ENCODE results near the gene OTOP2. TPM values are rescaled to one million over a fixed set of nuclear protein-coding genes. Genes with fewer than 3 reads are reported as not detected.

OTOP2 gene
- total and polyA plus RNA-seq, 9 donors = not detected

DNA sequence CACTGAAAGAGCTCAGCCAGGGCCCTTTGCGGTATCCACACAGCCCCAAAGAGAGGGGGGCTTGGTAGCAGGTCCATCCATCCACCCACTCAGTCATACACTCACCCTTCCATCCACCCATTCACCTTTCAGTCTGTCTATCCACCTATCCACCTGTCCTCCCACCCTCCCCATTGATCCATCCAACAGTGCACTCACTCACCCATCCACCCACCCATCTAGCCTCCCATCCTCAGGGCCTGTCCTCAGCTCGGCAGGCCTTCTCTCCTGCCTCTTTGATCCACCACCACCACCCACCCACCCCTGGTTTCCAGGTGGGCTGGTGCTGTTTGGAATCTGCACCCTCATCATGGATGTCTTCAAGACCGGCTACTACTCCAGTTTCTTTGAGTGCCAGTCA lies 1.2 kb downstream of the OTOP2 start:
- Histone ChIP-seq H3K36me3 (ENCODE audit: control insufficient read depth, insufficient read depth, low read length) (no peaks in the 10 kb centered on the region), H3K9me3 (replicated peaks; ENCODE audit: control insufficient read depth, low read depth, low read length) (no peaks in the 10 kb centered on the region), H3K27me3 (ENCODE audit: control insufficient read depth, insufficient read depth, low read length) (peaks cover 89% of the 10 kb centered on the region), H3K4me3 (ENCODE audit: low read length) (no peak overlapping the region), H3K4me1 (ENCODE audit: control insufficient read depth, insufficient read depth, low read length) (peaks cover 22% of the 10 kb centered on the region), H3K27ac (ENCODE audit: low read length) (no peak overlapping the region)
- WGBS (ENCODE audit: insufficient coverage) = 34% methylated on average over 2 of the region's 3 CpGs
- DNase-seq = no peak

- H3K9me3 ChIP-seq (replicated peaks; ENCODE audit: control insufficient read depth, low read depth, low read length) = no peaks in the 10 kb centered on the region
- H3K4me1 ChIP-seq (ENCODE audit: control insufficient read depth, insufficient read depth, low read length) = peaks cover 4% of the 10 kb centered on the region
- no peak overlapping the region for H3K4me3 ChIP-seq (ENCODE audit: low read length)
- no peak overlapping the region for H3K27ac ChIP-seq (ENCODE audit: low read length)
- 62% methylated on average over 3 of the region's 6 CpGs for WGBS (ENCODE audit: insufficient coverage)
- peaks cover 79% of the 10 kb centered on the region for H3K27me3 ChIP-seq (ENCODE audit: control insufficient read depth, insufficient read depth, low read length)
- no peaks in the 10 kb centered on the region for H3K36me3 ChIP-seq (ENCODE audit: control insufficient read depth, insufficient read depth, low read length)
- no peak for DNase-seq
Observed at GRCh38 chr17:74928786-74929185, 4.7 kb downstream of the OTOP2 start.

- WGBS (ENCODE audit: insufficient coverage) = 87% methylated on average over 23 of the region's 24 CpGs
- H3K36me3 ChIP-seq (ENCODE audit: control insufficient read depth, insufficient read depth, low read length) = no peaks in the 10 kb centered on the region
- no peak overlapping the region for H3K4me3 ChIP-seq (ENCODE audit: low read length)
- no peak overlapping the region for H3K27ac ChIP-seq (ENCODE audit: low read length)
- peaks cover under 1% of the 10 kb centered on the region for H3K4me1 ChIP-seq (ENCODE audit: control insufficient read depth, insufficient read depth, low read length)
- H3K27me3 ChIP-seq (ENCODE audit: control insufficient read depth, insufficient read depth, low read length) = peaks cover 79% of the 10 kb centered on the region
- no peak for DNase-seq
- H3K9me3 ChIP-seq (replicated peaks; ENCODE audit: control insufficient read depth, low read depth, low read length) = no peaks in the 10 kb centered on the region
Observed at GRCh38 chr17:74930535-74931036, 6.5 kb downstream of the OTOP2 start.

DNA sequence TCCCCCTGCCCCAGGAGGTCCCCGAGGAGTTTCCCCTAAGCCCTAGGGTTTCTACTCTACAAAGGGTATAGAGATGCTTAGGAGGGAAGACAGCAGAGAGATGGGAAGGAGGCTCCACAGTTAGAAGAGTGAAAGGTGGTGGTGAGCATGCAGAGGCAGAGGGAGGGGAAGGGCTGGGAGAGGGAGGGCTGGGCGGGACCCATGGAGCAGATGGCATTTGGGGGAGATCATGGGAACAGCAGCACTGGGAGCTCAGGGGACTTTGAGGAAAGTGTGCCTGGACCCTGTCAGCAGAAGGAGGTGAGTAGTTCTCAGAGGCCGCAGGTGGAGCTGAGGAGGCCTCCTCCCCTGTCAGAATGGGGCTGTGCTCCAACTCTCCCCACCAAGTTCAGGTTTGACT lies 11.0 kb downstream of the OTOP2 start:
- H3K4me3 ChIP-seq (ENCODE audit: low read length) = no peak overlapping the region
- no peak for DNase-seq
- peaks cover 86% of the 10 kb centered on the region for H3K27me3 ChIP-seq (ENCODE audit: control insufficient read depth, insufficient read depth, low read length)
- 13% methylated on average over 1 of the region's 3 CpGs for WGBS (ENCODE audit: insufficient coverage)
- H3K27ac ChIP-seq (ENCODE audit: low read length) = no peak overlapping the region
- H3K9me3 ChIP-seq (replicated peaks; ENCODE audit: control insufficient read depth, low read depth, low read length) = no peaks in the 10 kb centered on the region
- H3K36me3 ChIP-seq (ENCODE audit: control insufficient read depth, insufficient read depth, low read length) = no peaks in the 10 kb centered on the region
- H3K4me1 ChIP-seq (ENCODE audit: control insufficient read depth, insufficient read depth, low read length) = peaks cover 5% of the 10 kb centered on the region

GRCh38 chr17:74935585-74936469 lies 11.8 kb downstream of the OTOP2 start, which contains the start of gene OTOP3:
Gene OTOP3, plus strand, starts transcription at chr17:74935898. Its CDS starts 24 bp downstream, at chr17:74935922.
- Histone ChIP-seq H3K4me1 (ENCODE audit: control insufficient read depth, insufficient read depth, low read length) (peaks cover 5% of the 10 kb centered on the region), H3K27me3 (ENCODE audit: control insufficient read depth, insufficient read depth, low read length) (peaks cover 90% of the 10 kb centered on the region), H3K36me3 (ENCODE audit: control insufficient read depth, insufficient read depth, low read length) (no peaks in the 10 kb centered on the region), H3K9me3 (replicated peaks; ENCODE audit: control insufficient read depth, low read depth, low read length) (no peaks in the 10 kb centered on the region), H3K27ac (ENCODE audit: low read length) (no peak within 1 kb of the TSS), H3K4me3 (ENCODE audit: low read length) (no peak within 1 kb of the TSS)
- WGBS (ENCODE audit: insufficient coverage) = 2% methylated on average over 63 of the region's 78 CpGs
- no peak for DNase-seq

- peaks cover 5% of the 10 kb centered on the region for H3K4me1 ChIP-seq (ENCODE audit: control insufficient read depth, insufficient read depth, low read length)
- H3K36me3 ChIP-seq (ENCODE audit: control insufficient read depth, insufficient read depth, low read length) = no peaks in the 10 kb centered on the region
- peaks cover 90% of the 10 kb centered on the region for H3K27me3 ChIP-seq (ENCODE audit: control insufficient read depth, insufficient read depth, low read length)
- H3K27ac ChIP-seq (ENCODE audit: low read length) = no peak overlapping the region
- 20% methylated on average over 11 of the region's 12 CpGs for WGBS (ENCODE audit: insufficient coverage)
- no peak for DNase-seq
- no peaks in the 10 kb centered on the region for H3K9me3 ChIP-seq (replicated peaks; ENCODE audit: control insufficient read depth, low read depth, low read length)
- no peak overlapping the region for H3K4me3 ChIP-seq (ENCODE audit: low read length)
Observed at GRCh38 chr17:74936470-74936799, 12.4 kb downstream of the OTOP2 start.

DNA sequence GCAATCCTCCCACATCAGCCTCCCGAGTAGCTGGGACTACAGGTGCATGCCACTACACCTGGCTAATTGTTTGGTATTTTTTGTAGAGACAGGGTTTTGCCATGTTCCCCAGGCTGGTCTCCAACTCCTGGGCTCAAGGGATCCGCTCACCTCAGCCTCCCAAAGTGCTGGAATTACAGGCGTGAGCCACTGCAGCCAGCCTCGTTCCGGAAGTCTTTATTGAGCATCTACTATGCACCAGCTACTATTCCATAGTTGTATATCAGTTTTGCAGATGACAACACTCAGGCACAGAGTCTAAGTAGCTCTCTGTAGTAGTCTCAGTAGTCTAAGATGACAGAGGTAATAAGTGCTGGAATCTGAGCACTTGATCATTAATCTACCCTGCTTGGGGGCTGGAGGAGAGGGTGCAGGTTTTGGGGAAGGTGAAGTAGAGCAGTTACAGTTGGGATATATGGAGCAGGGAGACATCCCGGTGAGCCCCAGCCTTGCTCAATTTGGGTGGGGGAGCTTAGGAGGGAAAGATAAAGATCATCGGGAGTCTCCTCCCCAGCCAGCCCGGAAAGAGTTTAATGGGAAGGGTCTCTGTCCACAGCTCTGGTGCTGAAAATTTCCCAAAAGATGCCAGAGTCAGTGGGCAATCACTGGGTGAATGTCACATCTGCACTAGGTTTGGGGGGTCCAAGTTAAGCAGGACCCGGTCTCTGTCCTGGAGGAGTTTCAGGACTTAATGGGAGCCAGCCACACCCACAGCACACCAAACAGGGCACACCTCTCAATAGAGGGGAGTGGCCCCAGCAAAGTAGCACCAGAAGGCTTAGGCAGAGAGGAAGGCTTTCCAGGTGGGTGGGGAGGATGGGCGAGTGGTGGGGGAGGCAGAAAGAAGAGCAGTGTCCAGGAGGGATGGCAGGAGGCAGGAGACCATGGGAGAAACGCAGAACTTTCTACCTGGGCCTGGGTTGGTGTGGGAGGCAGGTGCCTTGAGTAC lies 13.3 kb downstream of the OTOP2 start:
- H3K27me3 ChIP-seq (ENCODE audit: control insufficient read depth, insufficient read depth, low read length) = peaks cover 88% of the 10 kb centered on the region
- H3K36me3 ChIP-seq (ENCODE audit: control insufficient read depth, insufficient read depth, low read length) = no peaks in the 10 kb centered on the region
- no peak overlapping the region for H3K27ac ChIP-seq (ENCODE audit: low read length)
- peaks cover 5% of the 10 kb centered on the region for H3K4me1 ChIP-seq (ENCODE audit: control insufficient read depth, insufficient read depth, low read length)
- no peaks in the 10 kb centered on the region for H3K9me3 ChIP-seq (replicated peaks; ENCODE audit: control insufficient read depth, low read depth, low read length)
- 24% methylated on average over 6 of the region's 11 CpGs for WGBS (ENCODE audit: insufficient coverage)
- H3K4me3 ChIP-seq (ENCODE audit: low read length) = no peak overlapping the region
- no peak for DNase-seq

DNA sequence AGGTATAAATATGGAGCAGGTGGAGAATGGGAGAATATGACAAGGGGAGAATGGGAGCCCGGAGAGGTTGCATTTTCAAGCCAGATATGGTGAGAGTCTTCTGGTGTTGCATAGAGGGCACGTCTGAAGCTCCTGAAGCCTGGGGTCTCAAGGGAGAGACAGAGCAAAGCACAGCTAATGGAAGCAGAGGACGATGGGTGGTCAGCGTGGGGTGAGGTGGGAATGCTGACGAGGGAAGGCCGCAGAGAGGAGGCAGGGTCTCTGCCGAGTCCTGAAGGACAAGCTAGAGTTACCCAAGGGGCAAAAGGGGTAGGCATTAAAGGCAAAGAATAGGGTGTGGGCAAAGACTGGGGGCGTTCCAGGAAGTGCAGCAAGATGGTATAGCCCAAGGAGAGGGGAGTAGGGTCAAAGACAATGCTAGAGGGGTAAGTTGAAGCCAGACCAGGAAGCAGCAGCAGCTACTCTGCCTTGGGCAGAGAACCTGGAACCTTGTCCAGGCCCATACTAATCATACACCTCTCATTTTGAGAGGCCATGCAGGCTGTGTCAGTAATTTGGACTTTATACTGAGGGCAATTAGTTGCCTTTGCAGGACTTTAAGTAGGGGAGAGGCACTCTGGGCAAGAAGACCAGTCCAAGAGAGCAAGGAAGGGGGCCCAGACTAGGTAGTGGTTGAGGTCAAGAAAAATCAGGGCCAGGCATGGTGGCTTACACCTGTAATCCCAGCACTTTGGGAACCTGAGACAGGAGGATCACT lies 14.3 kb downstream of the OTOP2 start:
- 53% methylated on average over 8 of the region's 8 CpGs for WGBS (ENCODE audit: insufficient coverage)
- H3K27ac ChIP-seq (ENCODE audit: low read length) = no peak overlapping the region
- no peaks in the 10 kb centered on the region for H3K36me3 ChIP-seq (ENCODE audit: control insufficient read depth, insufficient read depth, low read length)
- no peaks in the 10 kb centered on the region for H3K9me3 ChIP-seq (replicated peaks; ENCODE audit: control insufficient read depth, low read depth, low read length)
- H3K27me3 ChIP-seq (ENCODE audit: control insufficient read depth, insufficient read depth, low read length) = peaks cover 83% of the 10 kb centered on the region
- peaks cover 5% of the 10 kb centered on the region for H3K4me1 ChIP-seq (ENCODE audit: control insufficient read depth, insufficient read depth, low read length)
- no peak for DNase-seq
- H3K4me3 ChIP-seq (ENCODE audit: low read length) = no peak overlapping the region

DNA sequence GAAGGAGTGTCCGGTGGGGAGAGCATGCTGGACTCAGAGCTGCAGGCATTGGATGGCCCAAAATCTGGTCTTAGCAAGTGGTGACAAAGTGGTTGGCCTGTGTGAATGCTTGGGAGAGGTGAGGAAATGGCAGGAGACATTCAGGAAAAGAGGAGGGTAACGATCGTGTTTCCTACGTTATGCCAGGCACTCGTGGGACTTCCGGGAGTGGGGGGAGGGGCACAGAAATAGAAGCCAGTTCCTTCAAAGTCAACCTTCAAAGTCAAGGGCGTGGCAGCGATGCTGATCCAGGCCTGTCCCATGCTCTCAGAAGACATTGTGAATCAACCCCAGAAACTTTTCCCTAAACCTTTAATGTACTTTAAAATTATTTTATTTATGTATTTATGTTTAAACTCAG lies 15.5 kb downstream of the OTOP2 start:
- no peaks in the 10 kb centered on the region for H3K36me3 ChIP-seq (ENCODE audit: control insufficient read depth, insufficient read depth, low read length)
- H3K9me3 ChIP-seq (replicated peaks; ENCODE audit: control insufficient read depth, low read depth, low read length) = no peaks in the 10 kb centered on the region
- H3K27ac ChIP-seq (ENCODE audit: low read length) = no peak overlapping the region
- WGBS (ENCODE audit: insufficient coverage) = 46% methylated on average over 6 of the region's 8 CpGs
- peaks cover 5% of the 10 kb centered on the region for H3K4me1 ChIP-seq (ENCODE audit: control insufficient read depth, insufficient read depth, low read length)
- H3K4me3 ChIP-seq (ENCODE audit: low read length) = no peak overlapping the region
- no peak for DNase-seq
- peaks cover 79% of the 10 kb centered on the region for H3K27me3 ChIP-seq (ENCODE audit: control insufficient read depth, insufficient read depth, low read length)
